MV-4-11 (cell line): ENCODE results near the gene UBR4.
"Not testable (repeated sequence)": the region's sequence is repeated elsewhere in the genome, so short reads cannot be mapped to it uniquely, and the experiment has no call there.

Experiments used
- DNase-seq: peaks from one replicate; lab custom pipeline; 2025; lab: John Stamatoyannopoulos, UW

Gene UBR4

DNA sequence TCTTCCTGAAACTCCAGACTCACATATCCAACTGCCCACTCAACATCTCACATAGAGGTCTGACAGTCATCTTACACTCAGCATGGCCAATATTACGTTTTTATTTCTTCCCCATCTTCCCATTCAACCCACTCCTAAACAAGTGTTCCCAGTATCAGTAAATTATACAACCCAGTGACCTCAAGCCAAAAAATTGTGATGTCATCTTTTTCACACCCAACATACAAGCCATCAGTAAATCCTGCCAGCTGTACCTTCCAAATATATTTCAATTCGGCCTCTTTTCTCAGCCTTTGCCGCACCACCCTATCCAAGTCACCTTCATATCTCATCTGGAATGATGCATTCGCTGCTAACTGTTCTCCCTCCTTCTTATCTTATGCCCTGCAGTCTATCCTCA is 19.6 kb downstream of the UBR4 start:
- no peak for DNase-seq

DNA sequence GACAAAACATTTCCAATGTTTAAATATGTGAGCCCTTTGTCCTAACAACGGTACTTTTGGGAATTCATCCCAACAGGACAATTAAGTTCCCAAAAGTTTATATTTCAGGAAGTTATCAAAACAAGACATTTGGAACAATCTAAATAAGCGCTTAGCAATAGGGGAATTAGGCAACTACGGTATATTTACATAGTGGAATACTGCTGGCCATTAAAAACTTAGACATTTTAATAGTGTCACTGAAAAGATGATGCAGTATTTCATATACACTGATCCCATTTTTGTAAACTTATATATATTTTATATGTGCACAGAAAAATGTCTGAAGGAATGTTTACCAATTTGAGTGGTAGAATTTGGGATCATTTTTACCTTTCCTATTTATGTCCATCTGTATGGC is 20.8 kb downstream of the UBR4 start:
- DNase-seq = no peak

DNA sequence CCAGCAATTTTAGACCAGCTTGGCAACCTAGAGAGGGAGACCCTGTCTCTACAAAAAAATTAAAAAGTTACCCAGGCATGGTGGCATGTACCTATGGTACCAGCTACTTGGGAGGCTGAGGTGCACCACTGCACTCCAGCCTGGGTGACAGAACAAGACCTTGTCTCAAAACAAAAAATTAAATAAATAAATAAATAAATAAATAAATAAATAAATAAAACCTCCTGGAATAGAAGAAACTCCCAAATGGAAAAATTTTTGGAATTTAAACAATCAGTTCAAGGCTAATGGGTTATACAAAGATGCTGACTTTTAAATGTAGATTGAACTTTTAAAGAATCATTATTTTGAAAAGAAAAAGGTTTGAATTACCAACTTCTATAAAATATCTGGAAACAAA is 22.2 kb downstream of the UBR4 start:
- no peak for DNase-seq

DNA sequence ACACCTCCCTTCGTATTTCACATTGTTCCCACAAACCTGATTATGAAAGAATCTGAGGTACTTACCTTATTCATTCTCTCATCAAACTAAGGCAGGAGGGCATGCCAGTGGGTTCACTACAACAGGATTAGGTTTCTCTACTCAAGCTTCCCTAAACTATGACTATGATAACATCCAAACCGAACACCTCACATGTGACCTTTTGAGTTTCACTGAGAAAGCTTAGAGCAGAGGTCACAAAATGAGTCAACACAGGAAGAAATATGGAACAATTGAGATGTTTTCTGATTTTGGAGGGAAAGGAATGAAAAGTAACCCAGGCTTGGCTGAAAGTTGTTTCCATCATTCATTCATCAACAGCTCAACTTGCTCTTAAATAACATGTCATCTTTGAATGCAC is 24.1 kb downstream of the UBR4 start:
- no peak for DNase-seq

DNA sequence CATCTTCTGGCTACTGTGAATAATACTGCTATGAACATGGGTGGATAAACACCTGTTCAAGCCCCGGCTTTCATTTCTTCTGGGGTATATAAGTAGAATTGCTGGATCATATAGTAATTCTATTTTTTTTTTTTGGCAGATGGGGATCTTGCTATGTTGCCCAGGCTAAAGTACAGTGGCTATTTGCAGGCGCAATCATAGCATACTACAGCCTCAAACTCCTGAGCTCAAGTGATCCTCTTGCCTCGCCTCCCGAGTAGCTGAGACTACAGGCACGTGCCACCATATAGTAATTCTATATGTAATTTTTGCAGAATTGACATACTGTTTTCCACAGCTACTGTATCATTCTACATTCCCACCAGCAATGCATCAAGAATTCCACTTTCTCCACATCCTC is 27.8 kb downstream of the UBR4 start:
- no peak for DNase-seq

DNA sequence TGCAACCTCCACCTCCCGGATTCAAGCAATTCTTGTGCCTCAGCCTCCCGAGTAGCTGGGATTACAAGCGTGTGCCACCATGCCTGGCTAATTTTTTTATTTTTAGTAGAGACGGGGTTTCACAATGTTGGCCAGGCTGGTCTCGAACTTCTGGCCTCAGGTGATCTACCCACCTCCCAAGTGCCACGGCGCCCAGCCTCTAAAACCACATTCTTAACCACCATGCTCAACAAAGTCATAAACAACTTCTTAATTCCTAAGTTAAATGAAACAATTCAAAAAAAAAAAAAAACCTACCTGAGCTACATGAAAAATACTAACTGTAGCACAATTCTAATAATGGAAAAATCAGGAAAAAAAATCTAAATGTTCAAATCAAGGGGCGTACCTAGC is 29.8 kb downstream of the UBR4 start:
- not testable (repeated sequence) for DNase-seq

DNA sequence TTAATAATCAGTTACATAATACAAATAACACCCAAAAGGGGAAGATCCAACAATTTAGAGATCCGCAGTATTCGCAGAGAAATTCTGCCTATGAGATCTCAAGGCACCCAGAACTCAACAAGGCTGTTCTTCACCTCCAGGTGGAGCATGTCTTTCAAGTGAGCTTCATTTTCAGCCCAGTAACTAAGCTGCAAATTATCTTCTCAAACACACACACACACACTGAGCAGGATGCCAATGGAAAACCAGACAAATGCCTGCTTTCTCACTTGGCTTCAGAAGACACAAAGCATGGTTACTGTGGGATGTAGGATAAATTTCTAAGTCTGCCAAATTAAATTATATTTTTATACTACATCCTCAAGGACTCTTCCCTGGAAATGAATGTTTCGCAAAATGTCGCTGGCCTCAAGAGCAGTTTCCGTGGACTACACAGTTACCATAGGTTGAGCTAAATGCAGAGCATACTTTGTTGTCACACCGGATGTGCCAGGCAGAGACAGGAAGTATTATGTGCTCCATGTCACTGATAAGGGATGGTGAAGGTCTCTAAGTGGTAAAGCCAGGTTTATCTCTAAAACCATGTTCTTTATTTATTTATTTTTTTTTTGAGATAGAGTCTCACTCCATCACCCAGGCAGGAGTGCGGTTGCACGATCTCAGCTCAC is 30.3 kb downstream of the UBR4 start:
- peak; percentile 16 for DNase-seq

DNA sequence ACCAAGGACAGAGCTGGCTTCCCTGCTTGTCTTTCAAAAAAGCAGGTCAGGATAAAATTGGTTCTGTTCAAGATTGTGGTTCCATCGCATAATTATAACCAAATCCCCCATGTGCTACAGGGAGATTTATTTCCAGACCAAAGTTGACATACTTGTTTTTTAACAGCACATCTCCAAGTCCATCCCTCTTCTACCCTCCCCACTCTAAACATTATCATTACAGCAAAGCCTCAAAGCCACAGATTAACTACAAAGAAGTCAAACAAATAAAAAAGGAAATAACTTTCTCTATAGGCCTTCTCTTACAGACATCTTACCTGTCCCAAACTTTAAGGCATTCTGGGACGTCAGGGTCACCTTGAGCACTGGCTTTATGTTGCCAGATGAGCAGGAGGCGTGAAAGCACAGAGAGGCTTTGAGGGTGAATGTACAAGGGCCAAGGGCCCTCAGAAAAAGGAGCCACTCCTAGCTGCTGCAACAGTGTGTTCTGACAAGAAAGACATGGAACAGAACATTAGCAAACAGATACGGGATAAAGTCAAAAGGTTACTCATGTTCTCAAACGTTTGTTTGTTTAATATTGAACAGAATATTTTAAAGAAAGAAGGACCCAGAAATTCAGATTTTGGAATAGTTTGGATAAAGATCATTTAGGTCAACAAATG is 31.2 kb downstream of the UBR4 start:
- no peak for DNase-seq

DNA sequence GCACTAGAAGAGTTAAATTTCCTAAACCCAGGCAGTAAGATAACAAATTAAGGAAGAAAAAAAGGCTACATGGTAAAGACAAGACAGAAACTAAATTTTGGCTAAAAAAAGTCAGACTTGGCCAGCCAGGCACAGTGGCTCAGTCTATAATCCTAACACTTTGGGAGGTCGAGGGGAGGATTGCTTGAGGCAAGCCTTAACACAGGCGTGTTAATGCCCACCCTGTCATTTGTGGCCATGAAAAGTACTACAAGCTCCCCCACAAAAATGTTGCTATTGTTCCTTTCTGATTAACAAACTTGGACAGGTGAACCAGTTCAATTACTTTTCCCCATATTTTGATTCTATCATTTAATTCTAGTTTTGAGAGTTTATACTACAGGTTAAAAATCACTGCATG is 32.3 kb downstream of the UBR4 start:
- no peak for DNase-seq

DNA sequence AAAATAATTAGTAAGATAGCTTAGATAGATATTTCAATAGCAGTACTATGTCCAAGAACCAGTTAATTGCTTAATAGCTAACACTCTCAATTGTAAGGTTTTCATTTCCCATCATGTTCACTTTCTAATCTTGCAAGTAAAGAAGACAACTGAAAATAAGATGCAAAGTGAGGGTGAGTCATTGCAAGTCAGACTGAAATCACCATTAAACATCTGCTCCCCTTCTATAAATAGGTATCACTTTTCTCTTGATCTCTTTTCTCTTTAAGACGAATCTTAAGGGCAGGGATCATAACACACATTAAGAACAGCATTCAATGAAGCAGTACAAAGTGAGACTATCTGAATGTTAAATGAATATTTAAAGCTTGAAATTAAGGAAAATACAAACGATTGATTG is 40.4 kb downstream of the UBR4 start:
- peak; percentile 71 for DNase-seq

DNA sequence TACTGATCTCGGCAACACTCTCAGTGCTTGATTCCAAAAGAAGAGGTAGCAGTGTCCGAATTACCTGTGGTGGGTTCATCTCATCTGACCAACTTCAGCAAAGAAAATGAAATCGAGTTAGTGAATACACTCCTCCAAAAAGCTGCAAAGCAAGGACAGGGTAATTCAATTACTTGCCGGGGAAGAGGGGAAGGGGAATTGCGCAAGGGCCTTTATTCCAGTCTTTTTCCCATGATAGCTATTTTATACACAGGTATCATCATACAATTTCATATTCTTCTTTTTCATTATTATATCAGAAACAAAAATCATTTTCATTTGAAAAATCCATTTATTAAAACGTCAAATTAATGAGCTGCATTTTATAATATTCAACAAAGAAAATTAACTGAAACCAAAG is 42.9 kb downstream of the UBR4 start:
- no peak for DNase-seq

DNA sequence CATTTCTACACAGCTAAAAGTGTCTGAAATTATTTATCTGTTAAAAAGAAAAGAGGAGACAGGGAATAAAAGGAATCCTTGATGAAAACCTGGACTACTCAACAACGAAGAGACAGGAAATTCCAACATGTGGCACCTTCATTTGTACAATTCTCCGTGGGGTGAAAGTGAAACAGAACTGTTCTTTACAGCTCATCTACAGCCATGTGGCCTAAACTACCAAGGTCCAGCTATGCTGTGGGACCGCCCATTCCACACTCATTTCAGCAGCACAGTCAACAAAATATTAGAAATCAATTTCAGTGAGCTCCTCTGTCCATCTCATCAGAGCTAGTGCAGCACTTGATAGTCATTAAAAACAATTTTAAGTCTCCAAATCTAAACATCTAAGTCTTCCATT is 44.0 kb downstream of the UBR4 start:
- no peak for DNase-seq

DNA sequence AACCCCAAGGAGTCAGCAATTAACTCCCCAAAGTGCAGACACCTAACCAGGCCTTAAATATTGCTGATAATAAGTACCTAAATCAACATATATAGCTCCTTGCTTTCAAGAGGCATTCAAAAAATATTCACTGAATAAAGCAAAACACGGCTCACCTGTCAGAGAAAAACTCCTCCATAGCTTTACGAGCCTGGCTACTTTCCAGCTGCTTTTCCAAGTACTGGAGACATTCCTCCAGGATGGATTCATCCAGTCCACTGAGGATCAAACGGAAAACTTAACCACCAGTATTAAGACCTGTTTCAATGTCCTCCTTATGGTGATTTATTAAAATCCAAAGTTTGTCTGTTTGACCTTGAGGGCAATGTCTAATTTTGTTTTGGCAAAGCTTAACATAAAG is 44.6 kb downstream of the UBR4 start:
- DNase-seq = no peak

DNA sequence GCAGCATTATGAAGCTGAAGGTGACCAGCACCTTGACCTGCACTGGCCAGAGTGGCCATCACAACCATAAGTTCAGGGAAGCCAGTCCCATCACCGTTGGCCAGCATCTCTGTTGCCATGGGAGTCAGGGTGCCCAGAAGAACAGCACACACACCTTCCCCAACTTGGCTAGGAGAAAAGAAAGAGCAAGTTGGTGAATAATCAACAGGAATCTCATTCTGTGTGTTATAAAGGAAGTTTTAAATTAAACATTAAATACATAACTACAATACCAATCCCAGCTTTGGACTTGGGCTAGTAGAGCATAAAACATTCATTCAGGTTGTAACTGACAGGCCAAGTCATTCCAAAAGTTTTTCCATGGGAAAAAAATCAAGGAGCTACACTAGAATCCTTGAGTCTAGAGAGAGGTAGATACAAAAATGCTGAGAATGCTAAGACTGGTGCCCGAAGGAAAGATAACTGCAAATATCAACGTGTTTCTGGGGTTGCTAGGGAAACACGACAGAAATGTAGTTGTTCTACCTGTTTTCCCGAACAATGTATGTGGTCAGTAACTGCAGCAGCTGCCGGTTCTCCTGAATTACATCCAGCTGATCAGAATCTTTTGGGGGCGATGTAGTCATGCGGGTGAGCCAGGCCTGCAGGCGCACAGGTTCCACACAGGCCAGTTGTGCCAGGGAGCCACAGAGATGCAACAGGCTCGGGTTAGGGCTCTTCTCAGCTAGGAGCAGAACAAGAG is 45.6 kb downstream of the UBR4 start:
- no peak for DNase-seq

DNA sequence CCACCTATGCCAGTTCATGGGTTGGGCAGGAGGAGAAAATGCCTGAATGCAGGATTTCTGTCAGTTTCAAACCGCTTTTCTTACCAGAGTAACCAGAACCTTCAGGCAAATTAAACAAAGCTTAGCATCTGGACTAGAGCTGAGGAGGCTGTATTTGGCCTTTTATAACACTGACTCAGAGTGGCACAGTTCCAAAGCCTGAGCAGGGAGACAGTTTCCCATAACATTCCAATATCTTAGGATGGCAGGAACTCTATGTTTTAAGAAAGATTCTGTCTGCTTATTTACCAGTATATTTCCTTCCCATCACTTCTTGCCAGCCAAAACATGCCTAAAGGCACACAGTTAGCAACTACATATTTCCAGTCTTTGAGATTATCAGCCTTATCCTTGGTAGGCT is 46.8 kb downstream of the UBR4 start:
- no peak for DNase-seq

DNA sequence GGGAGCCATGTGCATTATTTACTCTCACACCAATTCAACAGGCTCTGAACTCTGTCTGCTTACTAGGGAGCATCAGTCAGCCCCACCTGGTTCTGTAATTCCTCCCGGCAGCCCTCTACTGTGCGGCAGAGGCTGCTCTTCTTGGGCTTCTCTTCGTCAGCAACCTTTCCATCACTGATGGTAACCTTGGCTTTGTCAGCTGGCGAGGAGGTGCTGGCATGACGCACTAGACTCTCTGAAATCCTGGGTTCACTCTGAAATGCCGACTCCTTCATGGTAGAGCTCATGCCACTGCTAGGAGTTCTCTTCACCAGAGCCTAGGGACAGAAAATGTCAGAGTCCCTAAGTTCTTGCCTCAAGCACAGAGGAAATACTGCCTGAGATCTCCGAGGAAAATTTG is 49.2 kb downstream of the UBR4 start:
- no peak for DNase-seq

DNA sequence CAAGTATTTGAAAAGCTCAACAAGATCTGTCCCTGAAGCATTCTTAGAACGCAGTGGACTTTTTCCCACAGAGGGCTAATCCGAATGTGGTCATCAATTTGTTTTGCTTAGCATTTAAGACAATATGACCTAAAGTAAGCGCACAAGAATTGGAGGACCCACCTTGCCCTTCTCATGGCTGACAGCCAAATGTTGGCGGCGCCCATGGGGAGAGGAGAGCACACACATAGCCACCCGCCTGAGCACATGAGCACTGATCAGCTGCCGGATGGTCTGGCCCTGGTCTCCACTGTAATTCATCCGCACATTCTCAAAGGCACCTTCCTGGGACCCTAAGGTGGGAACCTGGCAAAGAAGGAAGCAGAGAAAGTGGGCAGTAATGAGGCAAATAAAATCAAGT is 52.4 kb downstream of the UBR4 start:
- DNase-seq = no peak

DNA sequence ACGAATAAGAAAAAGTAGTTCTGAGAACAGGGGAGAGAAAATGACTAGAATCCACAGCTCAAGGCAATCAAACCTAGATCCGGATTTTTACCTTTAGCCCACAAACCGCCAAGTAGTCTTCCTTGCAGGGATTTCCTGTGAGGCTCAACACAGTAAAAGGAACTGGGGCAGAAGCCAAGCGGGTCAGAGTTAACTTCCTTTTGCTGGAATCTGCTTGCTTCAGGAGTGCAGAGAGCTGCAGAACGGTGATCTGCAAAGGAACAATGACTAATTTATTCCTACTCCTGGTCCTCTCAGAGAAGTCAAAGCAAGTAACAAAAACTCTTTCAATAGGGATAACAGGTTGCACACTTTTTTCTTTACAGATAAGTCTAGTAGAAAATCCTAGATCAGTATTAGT is 53.4 kb downstream of the UBR4 start:
- peak; percentile 29 for DNase-seq

DNA sequence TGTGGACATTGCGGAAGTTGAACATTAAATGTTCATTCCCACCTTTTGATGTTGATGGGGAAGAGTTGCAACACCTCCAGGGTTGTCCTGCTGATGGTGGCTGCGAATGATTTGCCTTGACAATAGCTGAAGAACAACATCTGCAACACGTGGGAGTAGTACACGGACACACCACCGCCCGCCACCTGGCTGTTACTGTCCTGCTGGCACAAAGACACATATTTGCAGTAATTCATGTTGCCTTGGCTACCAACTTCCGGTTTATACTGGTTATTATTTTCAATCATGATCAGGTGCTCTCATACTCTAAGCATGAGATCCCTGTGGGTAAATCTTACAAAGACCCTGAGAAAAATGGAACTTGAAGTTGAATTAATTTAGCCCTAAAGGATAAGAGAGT is 55.2 kb downstream of the UBR4 start:
- DNase-seq = no peak

DNA sequence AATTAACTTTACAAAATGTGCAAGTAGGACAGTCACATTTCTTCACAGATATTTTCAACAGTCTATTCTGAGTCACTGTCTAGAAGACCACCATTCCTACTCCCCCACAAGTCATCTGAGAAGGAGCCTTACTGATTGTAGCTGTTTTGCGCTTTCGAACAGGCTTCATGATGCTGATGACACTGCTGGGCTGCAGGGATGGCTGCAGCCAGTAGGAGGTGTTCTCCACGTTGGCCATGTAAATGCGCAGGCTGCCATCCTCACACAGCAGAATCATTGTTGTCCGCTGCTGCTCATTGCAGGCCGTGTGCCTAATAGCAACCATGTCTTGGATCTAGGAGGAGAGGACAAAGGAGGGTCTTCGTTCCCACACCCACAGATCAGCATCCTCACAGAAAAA is 56.9 kb downstream of the UBR4 start:
- no peak for DNase-seq

DNA sequence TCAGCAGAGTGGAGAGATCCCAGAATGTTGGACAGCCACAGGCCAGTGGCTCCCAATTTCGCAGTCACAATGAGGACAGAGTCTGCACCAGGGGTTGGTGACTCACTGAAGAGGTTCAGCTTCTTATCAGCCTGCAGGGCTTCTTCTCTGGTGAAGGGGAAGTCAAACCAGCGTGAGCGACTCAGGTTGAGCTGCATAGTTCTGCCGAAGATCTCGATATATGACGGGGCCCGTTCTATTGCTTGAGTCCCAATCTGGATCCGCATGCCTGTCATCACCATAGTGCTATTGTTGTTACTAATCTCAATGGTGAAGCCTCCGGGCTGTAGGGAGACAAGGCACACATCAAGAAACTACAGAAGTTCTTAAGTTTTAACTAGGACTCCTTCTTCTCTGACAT is 58.5 kb downstream of the UBR4 start:
- DNase-seq = peak; percentile 10

DNA sequence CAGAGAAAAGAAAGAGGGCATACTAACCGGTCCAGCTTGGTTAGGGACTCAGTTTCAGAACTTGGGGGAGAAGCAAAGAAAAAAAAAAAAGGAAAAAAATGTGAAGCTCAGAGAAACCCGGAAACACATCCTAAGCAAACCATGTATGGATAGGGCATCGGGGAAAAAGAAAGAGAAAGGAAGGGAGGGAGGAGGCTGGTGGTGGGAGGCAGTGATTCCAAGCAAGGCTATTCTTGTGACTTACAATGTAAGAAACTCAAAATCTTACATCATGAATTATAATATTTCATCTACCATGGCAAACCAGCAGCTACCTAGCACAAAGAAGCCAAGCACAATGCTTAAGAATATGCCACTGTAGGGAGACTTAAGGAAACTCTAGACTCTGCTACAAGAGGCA is 60.3 kb downstream of the UBR4 start:
- no peak for DNase-seq

DNA sequence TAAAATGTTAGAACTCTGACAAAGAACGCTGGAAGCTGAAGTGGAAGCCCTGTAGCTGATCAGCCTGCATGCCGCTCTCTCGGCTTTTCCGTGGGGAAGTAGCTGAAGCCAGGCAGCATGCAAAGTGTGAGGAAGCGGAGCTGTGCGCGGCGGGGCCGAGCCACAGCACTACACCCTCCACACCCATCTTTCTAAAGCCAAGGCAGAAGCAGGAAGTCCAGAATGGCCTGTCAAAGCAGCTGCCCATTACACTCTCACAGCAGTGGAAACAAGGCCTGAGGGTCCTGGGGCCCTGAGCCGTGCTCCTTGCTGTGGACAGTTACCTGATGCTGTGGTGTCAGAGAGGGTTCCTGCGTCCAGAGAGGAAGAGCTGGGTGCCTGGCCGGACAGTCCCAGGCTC is 69.6 kb downstream of the UBR4 start:
- no peak for DNase-seq

DNA sequence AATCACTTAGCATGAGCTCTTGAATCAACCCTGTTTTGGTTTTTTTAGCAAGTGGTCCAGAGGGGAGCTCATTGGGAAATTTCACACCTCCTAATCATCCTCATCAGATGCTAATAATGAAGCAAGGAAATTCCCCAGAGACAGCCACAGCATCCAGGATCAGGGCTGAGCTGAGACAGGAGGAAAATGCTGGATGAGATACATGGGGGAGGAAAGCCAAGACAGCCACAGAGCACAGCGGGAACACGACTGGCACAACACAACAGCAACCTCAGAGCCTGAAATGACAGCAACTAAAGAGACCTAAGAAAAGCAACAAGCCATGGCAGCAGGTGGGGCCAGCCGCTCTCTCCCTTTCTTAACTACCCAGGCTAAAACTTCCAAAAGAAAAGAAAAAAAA is 70.4 kb downstream of the UBR4 start:
- DNase-seq = no peak
